Right forelimb (tissue), 1 donor: ENCODE results near the gene ZNF672.

Experiments used
- DNase-seq: peaks from one replicate; pipeline ENCODE4 v3.0.0-alpha.2; 2018

ZNF672 gene

DNA sequence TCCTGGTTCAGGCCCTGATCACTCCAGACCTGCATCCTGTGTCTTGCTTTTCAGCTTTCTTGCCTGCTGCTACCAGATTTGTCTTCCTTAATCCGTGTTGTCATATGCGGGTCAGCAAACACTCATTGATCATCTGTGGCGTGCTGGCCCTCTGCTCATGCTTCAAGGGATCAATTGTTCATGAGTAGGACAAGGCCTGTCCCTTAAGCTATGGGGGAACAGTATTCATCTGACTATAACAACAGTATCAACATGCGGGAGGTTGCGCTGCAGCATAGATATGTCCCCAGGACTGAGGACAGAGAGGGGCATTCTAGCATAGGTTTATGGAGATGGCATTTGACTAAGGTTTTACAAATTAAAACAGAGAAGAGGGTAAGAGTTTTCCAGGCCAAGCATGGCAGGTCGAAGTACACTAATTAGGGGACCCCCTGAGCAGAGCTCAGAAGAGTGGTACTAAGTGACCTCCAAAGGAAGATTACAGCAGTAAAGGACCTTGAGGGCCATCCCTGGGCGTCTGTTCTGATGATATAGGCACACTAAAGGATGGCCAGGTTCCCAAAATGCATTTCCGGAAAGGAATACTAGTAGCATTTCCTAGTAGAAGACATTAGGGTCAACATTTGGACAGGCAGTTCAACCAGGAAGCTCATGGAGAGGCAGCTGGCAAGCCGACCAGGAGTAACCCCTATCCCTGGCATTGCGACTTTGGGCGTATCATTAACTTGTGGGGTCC is 811 bp upstream of the ZNF672 start:
- no peak for DNase-seq

DNA sequence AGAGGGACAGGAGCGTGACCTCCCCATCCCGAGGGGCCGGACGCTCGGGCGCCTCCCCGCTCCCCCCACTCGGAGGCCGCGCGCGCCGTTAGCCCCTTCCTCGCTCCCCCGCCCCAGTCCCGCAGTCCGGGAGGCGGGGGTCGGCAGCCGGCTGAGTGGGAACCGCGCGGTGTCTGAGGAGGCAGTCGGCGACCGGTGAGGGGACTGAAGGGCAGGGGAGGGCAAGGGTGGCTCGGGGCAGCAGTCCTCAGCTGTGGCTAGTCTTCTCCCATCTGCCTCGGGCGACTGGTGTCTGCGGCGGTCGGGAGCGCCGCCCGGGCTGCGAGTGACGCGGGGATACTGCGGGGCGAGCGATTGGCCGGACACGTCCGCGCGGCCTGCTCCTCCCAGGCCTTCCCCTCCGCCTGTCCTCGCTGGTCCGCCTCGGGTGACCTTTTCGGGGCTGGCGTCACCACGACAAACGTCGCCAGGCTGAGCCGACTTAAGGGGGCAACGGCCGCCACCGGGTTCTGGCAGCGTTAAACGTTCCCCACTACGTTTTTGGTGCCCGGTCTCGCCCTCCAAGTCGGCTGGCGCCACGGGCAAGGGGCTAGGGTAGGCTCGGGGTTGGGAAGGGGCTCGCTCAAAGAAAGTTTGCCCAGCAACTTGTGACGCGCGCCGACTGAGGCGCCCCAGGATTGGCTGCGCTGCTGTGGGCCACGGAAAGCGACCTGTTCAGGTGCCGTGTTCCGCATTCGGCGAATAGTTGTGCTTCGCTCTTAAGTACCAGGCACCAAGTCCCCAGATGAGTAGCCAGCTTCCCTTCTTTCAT is 538 bp downstream of the ZNF672 start:
- peak; percentile 93 for DNase-seq

DNA sequence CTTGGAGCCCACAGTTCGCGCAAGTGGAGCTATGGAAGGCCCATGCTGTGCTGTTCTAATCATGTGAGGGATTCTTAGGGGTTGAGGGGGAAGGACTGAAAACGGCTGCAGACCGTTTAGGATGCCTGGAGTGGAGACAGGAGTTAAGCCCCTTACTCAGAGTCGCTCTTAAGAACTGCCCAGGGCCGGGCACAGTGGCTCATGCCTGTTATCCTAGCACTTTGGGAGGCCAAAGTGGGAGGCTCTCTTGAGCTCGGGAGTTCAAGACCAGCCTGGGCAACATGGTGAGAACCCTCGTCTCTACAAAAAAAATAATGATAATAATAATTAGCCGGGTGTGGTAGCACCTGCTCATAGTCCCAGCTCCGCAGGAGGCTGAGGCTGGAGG is 1.1 kb downstream of the ZNF672 start:
- no peak for DNase-seq

DNA sequence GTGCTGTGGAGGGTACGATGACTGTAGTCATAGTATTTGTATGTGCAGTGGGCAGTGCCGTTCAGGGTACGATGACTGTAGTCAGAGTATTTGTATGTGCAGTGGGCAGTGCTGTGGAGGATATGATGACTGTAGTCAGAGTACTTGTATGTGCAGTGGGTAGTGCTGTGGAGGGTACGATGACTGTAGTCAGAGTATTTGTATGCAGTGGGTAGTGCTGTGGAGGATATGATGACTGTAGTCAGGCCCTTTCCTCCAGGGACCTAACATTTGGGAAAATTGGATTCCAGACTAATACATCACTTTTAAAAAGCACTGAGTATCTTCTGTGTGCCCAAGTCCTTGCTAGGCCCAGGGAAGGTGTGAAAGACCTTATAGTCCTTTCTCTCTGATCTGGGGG is 2.9 kb downstream of the ZNF672 start:
- no peak for DNase-seq

DNA sequence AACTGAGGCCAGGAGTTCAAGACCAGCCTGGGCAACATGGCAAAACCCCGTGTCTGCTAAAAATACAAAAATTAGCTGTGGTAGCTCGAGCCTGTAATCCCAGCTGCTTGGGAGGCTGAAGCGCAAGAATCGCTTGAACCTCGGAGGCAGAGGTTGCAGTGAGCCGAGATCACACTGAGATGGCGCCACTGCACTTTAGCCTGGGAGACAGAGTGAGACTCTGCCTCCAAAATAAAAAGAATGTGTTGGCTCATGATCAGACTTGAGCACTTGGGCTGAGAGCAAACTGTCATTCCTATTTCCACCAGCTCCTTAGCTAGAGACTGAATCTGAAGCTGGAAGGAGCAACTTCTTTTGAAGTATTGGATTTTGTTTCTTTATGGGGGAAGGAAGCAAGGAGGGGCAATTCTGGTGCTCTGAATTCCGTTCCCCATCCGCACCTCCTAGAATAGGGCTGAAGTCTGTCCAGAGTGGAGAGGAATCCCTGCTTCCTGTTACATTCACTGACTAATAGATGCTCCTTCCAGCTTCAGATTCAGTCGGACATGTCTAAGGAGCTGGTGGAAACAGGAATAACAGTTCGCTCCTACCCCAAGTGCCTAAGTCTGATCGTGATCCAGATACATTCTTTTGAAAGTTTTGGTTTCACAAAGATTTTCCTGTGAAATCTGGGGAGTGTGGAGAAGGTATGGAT is 3.8 kb downstream of the ZNF672 start:
- DNase-seq: peak; percentile 52

DNA sequence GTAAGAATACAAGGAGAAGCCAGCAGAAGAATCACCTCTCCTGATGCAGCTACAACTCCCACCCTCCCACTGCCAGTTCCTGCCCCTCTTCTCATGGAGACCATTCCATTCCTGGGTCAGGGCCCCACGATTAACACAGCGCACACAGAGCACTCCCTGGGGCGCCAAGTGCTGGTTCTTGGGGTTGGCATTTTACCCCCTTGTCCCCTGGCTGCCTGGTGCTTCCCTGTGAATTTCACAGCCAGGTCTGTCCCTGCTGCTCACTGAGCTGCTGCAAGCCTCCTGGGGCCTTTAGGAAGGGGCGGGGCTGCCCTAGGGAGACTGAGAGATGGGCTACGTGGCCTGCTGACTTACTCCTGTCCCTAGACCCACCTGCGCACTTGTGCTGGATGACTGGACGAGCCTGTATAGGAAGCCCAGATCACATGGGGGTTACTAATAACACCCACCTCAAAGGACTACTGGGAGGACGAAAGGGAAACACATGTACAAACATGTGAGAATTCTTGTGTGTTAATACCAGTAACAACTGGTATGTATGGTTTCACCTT is 4.8 kb downstream of the ZNF672 start:
- DNase-seq: peak; percentile 34

DNA sequence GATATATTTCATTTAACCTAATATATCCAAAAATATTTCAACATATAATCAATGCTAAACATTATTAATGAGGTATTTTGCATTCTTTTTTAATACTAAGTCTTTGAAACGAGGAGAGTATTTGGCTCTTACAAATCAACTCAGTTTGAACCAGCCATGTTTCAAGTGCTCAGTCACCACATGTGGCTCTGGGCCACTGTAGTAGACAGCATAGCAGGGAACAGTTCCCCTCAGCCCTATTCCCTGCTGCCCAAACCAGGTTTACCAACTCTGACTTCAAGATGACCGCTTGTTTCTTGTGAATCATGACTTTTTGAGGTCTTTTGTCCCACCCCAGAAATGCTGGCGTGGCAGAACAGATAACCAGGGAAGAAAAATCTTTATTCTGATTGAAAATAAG is 5.7 kb downstream of the ZNF672 start:
- DNase-seq: peak; percentile 28

DNA sequence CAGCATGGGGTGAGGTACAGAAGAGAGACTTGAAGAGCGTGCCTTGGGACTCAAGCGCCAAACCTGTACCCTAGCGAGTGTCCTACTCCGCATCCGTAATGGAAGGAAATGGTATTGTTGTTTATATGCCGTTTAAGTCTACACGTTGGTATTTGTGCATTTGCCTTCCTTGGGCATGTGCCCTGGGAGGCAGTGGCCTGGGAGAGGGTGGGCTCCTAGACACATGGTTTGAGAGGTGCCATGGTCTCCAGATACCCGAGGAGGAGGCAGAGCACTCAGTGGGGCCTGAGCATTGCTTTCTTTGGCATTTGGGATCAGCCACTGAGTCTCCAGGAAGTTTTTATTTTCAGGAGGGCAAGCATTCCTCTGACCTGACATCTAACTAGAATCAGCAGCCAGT is 6.5 kb downstream of the ZNF672 start:
- no peak for DNase-seq

DNA sequence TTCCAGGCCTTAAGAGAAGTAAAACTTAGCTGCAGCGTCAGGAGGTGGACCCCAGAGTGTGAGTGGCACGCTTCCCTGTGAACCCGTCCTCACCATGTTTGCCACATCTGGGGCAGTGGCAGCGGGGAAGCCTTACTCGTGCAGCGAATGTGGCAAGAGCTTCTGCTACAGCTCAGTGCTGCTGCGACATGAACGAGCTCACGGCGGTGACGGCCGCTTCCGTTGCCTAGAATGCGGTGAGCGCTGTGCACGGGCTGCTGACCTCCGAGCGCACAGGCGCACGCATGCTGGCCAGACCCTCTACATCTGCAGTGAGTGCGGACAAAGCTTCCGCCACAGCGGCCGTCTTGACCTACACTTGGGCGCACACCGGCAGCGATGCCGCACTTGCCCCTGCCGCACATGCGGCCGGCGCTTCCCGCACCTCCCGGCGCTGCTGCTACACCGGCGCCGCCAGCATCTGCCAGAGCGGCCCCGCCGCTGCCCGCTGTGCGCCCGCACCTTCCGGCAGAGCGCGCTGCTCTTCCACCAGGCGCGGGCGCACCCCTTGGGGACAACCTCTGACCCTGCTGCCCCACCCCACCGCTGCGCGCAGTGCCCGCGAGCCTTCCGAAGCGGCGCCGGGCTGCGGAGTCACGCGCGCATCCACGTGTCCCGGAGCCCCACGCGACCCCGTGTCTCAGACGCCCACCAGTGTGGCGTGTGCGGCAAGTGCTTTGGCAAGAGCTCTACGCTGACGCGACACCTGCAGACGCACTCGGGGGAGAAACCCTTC is 9.3 kb downstream of the ZNF672 start:
- no peak for DNase-seq

DNA sequence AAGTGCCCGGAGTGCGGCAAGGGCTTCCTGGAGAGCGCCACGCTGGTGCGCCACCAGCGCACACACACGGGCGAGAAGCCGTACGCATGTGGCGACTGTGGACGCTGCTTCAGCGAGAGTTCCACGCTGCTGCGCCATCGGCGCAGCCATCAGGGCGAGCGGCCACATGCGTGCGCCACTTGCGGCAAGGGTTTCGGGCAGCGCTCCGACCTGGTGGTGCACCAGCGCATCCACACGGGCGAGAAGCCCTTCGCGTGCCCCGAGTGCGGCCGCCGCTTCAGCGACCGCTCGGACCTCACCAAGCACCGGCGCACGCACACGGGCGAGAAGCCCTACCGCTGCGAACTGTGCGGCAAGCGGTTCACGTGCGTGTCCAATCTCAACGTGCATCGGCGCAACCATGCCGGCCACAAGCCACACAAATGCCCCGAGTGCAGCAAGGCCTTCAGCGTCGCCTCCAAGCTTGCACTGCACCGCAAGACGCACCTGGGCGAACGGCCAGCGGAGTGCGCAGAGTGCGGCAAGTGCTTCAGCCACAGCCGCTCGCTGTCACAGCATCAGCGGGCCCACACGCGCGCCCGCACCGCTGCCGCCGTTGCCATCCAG is 10.0 kb downstream of the ZNF672 start:
- DNase-seq: no peak

DNA sequence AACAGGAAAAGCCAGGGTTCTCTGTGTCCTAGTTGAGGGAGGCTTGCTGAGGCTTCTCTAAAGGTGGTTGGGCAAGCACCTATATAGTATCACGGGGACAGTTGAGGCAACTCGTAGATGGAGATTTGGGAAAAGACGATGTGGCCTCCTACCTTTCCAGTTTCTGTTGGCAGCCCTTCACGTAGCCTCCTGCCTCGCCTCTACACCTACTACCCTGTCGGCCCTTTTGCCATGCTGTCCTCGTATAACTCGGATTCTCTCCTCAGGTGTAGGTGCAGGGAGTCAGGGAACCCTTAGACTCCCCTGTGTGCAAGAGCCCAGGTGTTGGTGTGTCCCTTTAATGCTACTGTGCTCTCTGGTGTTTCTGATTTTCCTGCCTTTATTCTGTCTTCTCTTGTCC is 10.6 kb downstream of the ZNF672 start:
- DNase-seq: no peak

DNA sequence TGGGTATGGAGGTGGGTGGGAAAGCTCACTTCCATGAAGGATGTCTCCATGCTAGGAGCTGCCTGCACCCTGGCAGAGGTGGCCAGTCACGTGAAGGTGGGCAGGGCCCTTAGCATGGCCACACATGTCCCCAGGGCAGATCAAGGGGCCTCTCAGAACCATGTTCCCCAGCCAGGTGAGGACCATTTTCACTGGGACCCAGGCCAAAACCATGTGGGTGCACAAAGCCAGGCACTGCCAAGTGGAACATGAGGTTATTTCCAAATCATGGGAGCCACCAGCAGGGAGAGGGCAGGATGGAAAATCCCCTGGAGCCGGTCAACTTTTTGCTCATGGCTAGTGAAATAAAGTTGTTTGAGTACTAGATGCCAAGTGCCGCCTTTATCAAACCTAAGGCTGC is 11.1 kb downstream of the ZNF672 start:
- no peak for DNase-seq

DNA sequence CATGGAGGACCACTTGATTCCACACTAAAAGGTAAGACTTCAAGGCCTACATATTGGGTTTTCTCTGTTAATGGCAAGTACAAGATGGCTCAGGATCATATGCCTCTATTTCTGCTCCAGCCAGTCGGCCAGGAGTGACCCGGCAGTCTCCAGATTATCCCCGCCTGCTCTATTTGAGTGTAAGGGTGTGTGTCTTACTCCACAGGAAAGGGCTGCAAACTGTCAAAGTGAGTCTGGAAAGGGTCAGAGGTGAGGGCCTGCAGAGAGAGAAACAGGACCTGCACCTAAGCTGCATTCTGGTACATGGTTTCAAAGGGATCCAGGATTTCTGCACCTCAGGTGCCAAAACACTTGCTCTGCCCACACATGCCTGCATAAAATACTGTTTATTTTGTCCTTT is 11.6 kb downstream of the ZNF672 start:
- no peak for DNase-seq

DNA sequence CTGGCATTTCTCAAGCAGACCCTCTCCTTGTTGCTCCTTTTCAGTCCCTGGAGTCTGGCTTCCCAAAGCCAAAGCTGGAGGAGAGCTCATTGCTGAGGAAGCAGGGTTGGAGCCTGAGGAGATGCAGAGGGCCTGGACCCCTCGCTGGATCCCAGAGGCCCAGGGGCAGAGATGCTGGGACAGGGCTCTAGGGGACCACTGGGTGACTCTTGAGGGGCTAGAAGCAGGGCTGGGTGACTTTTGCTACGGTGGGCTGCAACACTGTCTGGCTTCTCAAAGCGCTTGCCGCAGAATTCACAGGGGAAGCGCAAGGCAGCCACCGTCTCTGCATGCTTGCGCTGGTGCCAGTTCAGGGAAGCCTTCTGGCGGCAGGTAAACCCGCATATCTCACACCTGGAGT is 12.1 kb downstream of the ZNF672 start:
- DNase-seq: no peak

DNA sequence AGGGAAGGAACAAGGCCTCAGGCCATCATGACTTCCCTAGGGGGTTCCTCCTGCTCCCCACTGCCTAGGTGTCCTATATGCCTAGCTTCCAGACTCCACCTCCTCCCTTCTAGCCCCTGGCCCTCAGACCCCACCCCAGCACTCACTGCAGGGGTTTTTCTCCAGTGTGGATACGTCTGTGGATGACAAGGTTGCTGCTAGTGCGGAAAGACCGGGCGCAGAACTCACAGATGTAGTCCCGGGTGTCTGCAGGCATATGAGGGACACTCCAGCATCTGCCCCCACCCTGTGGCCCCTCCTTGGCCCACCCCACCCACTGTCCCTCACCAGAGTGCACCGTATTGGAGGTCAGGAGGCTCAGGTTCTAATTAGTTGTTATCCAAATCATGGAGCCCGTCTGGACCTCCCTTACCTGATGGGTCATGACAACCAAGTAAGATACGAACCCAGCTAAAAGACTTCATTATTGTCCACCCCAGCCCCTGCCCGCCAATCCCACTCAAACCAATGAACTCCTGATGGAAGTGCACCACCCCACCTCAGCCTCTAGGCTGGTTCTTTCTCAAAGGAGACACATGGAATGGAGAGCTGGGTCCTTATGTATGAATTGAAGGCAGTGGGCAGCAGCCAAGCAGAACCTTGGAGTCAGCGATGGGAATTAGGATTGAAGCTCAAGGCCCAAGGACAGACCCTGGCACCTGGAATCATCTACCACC is 12.7 kb downstream of the ZNF672 start:
- DNase-seq: no peak

DNA sequence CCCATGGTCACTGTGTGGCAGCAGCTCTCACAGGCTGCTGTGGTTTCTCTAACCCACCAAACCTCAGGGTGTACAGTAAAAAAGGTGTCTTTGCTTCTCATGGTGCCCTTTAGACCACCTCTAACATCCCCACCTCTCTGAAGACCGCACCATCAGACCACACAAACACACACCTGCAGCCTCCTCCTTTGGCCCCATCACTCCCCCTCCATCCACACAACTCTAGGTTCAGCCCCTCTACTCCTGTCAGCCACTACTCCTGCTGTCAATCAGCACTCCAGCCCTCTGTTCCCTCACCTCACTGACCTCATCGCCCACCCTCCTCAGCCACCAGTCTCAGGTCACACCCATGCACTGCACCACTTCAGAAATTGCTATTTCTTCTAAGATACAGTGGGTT is 13.4 kb downstream of the ZNF672 start:
- no peak for DNase-seq

DNA sequence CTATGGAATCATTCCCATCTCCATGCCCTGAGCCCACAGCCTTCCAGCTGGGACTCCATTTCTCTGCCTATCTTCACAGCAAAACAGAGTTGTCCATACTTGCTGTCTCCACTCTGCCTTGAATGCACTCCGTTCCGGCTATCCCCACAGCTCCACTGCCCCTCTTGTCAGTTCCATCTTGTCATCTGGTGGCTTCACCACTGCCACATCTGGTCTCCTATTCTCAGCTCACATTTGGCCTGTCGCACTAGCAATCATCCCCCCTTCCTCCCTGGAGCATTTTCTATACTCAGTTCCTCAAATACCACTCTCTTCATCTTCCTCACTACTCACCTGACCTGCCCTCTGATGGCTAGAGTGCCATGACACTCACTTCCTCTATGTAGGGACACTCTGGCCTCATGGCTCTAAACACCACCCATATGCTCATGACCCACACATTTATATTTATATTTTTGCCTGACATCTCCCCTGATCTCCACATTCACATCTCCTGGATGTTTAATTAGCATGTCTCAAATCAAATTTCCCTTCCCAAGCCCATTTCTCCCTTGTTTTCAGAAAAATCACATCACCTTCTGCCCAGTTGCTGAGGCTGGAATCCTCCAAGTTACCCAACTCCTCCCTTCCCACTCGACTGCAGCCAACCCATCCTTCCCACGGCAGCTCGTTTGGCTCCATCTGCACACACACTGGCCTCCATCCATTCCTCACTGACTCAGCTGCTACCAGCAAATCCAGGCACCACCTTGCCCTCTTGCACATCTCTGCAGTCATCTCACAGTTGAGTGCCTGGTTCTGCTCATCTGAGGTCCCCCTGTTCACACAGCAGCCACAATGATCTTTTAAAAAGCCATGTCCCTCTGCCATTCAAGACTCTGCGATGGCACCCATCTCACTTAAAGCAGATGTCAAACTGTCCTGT is 14.7 kb downstream of the ZNF672 start:
- DNase-seq: no peak

DNA sequence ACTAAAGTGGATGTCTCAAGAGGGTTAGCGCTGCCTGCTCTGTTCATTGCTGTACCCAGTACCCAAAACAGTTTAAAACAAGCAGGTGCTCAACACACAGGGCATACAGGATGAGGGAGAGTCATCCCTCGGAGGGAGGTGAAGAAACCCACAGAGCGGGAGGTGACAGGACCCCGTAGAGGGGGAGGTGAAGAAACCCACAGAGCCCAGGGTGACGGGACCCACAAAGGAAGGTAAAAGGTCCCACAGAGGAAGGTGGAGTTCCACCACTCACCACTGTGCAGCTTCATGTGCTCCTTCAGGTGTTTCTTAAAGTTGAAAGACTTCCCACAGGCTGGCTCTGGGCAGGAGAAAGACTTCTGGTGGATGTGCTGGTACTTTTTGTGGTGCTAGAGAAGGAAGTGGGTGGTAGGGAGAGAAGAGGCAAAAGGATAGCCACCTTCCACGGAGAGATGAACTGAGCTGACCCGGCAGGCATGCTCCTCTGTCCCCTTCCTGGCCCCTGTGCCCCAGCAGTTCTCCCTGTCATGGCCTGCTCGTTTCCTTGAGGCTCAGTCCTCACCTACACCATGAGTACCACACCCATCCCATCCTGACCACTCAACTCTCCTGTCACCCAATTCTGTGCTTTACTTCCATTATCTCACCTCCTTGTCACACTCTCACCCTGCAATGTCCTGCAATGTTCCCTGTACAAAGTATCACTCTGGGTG is 15.8 kb downstream of the ZNF672 start:
- no peak for DNase-seq

DNA sequence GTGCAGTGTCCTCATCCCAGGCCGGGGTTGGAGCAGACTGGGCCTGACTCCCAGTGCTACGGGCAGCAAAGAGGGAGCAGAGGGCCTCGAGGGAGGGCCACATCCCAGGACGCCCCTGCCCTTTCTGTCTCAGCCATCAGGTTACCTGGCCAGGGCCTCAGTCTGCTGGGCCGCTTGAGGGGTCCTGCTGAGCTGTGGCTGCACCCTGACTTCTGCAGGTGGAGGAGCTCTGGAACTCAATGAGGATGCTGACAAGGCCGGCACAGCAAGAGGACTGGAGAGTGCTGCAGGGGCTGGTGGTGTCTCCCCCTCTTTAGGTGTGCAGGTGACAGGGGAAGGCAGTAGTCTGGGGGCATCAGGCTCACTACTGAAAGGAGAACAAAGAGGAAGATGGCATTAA is 17.6 kb downstream of the ZNF672 start:
- no peak for DNase-seq

DNA sequence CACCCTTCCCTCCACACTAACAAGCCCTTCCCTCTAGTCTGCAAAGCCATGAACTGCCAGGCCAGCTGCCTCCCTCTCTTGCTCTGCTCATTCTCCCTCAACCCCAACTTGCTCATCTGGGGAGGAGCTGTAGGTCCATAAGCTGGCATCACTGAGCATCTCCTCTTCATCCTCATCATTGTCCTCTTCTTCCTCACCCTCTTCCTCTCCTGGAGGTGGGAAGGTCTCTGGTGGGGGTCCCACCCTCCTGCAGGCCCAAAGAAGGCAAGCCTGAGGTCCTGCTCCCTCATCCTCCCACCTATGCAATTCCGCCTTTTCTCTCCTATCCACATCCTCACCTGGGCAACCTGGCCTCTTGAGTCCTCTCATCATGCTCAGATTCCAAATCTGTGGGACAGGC is 18.2 kb downstream of the ZNF672 start:
- no peak for DNase-seq
